DMS53 treated with DMSO at 0.1 percent for 48 hours (cell line): ENCODE data around the gene ABCF3.
"Not testable (repeated sequence)": the region's sequence is repeated elsewhere in the genome, so short reads cannot be mapped to it uniquely, and the experiment has no call there.

ENCODE experiments used
- DNase-seq: peaks from one replicate; lab custom pipeline; 2025; ENCODE audit not compliant: unreplicated experiment; lab: John Stamatoyannopoulos, UW

The ABCF3 gene, protein sequence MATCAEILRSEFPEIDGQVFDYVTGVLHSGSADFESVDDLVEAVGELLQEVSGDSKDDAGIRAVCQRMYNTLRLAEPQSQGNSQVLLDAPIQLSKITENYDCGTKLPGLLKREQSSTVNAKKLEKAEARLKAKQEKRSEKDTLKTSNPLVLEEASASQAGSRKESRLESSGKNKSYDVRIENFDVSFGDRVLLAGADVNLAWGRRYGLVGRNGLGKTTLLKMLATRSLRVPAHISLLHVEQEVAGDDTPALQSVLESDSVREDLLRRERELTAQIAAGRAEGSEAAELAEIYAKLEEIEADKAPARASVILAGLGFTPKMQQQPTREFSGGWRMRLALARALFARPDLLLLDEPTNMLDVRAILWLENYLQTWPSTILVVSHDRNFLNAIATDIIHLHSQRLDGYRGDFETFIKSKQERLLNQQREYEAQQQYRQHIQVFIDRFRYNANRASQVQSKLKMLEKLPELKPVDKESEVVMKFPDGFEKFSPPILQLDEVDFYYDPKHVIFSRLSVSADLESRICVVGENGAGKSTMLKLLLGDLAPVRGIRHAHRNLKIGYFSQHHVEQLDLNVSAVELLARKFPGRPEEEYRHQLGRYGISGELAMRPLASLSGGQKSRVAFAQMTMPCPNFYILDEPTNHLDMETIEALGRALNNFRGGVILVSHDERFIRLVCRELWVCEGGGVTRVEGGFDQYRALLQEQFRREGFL

DNA sequence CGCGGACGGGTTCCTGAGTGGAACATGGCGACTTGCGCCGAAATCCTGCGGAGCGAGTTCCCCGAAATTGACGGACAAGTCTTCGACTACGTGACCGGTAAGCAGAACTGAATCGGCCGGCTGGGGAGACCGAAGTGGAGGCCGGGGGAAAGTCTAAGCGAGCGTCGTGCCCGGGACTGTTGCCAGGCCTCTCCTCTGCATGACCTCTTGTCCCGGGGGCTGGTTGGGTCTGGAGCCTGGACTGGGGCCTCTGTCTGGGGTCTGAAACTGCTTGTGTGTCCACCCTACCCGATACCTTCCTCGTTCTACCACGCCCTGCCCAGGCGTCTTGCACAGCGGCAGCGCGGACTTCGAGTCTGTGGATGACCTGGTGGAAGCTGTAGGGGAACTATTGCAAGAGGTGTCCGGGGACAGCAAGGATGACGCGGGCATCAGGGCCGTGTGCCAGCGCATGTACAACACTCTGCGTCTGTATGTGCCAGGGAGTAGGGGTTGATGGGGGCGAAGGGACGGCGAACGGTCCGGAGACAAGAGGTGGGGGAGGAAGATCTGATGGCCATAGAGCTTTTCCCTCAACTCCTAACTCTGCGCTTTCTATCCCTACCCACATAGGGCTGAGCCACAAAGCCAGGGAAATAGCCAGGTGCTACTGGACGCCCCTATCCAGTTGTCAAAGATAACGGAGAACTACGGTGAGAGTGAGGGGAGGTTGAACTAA, at the start of gene ABCF3:
TSS of gene ABCF3 (plus strand) at position 16 of the 718 bp plus-strand sequence. CDS start at position 25, 9 bp downstream.
- no peak for DNase-seq

DNA sequence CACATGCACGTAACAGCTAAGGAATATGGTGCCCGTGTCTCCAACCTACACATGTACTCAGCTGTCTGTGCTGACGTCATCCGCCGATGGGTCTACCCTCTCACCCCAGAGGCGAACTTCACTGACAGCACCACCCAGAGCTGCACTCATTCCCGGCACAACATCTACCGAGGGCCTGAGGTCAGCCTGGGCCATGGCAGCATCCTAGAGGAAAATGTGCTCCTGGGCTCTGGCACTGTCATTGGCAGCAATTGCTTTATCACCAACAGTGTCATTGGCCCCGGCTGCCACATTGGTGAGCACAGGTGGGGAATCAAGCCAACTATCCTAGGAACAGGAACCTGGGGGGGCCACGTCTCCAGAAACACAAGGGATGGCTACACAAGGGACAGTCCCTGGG, 45.6 kb upstream of the ABCF3 start:
- DNase-seq = no peak

DNA sequence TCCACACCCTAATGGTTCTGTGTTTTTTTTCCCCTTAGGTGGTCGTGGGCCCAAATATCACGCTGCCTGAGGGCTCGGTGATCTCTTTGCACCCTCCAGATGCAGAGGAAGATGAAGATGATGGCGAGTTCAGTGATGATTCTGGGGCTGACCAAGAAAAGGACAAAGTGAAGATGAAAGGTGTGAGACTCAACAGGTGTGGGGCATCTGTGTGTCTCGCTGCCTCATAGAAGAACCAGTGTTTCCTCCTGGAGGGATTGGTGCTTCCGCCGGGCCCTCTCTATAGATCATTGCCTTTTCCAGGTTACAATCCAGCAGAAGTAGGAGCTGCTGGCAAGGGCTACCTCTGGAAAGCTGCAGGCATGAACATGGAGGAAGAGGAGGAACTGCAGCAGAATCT, 43.8 kb upstream of the ABCF3 start:
- DNase-seq = no peak

DNA sequence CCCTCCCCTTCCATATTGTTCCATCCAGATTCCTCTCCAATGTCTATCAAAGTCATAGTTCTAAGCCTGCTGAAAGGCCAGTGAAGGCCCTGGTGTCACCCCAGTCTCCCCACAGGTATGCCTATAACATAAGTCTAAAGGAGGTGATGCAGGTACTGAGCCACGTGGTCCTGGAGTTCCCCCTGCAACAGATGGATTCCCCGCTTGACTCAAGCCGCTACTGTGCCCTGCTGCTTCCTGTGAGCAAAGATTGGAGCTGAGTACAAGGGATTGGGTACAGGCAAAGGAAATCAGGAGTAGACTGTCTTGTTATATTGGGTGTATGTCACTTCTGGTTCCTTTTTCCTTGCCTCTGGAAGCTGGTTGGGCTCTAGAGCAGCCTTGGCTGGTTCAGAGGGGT, 42.7 kb upstream of the ABCF3 start:
- DNase-seq = no peak

DNA sequence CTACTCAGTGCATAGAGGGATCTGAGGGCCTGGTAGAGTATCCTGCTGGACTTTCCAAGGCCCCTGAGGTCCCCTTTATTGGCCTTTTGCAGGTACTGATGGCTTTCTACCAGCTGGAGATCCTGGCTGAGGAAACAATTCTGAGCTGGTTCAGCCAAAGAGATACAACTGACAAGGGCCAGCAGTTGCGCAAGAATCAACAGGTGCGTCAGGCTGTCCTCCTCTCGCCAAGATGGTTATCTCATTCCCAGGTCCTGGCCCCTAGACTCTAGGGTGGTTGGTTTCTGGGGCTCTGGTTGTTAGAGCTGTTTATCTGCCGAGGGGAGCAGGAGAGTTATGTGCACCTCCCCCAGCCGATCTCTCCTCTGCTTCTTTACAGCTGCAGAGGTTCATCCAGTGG, 41.5 kb upstream of the ABCF3 start:
- DNase-seq = no peak

DNA sequence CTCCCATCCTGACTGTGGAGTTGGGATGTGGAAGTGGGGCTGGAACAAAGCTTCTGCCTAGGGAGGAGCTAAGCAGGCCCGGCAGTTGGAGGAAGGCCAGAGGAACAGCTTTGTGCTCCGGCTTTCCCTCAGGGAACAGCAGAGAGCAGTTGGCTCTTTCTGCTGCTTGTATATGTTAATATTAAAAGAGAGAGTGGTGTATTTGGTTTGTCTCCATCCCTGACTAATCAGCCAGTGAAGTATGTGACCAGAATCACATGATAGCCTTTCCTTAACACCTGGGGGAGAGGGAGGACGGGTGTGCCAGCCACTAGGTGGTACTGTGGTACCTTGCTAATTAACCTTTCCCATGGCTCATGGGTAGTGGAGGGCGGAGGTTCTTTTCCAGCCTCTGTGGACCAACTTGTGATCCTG, 40.9 kb upstream of the ABCF3 start:
- peak; percentile 38 for DNase-seq

DNA sequence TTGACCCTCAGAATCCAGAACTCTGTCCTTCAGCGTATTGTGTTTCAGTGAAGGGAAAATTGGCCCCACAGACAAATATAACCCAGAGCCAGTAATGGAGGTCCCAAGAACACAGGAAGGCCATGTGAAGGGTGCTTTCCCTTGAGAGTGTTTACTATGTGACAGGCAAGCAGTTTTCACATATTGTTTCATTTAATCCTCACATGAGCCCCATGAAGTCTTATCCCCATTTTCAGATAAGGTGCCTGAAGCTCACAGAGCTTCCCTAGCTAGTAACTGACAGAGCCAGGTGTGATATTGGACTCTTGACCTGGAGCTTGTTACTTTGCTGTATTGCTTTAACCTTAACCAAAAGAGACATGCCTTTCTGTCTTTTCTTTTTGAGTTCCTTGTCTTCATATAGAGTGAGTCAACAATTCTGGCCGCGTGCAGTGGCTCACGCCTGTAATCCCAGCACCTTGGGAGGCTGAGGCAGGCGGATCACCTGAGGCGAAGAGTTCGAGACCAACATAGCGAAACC, 40.2 kb upstream of the ABCF3 start:
- no peak for DNase-seq

DNA sequence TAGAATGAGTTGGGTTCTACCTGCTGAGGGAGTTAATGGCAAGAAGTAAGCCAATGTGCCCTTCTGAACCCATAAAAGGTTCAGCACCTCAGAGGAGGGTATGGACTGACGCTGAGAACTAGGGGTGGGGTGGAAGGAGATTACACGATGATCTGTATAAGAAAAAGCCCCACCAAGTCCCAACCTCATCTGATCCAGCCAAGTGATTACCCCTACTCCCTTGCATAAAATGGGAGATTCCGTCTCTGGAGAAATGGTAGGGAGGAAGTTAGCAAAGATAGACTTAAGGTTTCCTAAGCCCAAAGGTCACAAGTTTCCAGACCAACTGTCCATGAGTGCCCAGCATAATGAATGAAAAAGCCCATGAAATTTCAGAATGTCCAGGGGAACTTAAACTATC, 37.9 kb upstream of the ABCF3 start:
- DNase-seq = no peak

DNA sequence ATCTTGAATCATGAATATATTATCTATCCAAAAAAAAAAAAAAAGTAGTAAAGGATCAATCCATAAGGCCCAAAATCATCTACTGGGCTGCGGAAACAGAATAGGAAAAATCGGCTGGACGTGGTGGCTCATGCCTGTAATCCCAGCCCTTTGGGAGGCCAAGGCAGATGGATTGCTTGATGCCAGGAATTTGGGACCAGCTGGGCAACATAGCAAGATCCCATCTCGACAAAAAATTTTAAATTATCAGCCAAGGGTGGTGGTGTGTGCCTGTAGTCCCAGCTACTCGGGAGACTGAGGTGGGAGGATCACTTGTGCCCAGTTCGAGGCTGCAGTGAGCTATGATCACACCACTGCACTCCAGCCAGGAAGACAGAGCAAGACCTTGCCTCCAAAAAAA, 36.9 kb upstream of the ABCF3 start:
- DNase-seq = no peak

DNA sequence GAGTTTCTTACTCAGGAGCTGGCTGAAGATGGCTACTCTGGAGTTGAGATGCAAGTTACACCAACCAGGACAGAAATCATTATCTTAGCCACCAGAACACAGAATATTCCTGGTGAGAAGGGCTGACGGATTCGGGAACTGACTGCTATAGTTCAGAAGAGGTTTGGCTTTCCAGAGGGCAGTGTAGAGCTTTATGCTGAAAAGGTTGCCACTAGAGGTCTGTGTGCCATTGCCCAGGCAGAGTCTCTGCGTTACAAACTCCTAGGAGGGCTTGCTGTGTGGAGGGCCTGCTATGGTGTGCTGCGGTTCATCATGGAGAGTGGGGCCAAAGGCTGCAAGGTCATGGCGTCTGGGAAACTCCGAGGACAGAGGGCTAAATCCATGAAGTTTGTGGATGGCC, 36.2 kb upstream of the ABCF3 start:
- DNase-seq = not testable (repeated sequence)

DNA sequence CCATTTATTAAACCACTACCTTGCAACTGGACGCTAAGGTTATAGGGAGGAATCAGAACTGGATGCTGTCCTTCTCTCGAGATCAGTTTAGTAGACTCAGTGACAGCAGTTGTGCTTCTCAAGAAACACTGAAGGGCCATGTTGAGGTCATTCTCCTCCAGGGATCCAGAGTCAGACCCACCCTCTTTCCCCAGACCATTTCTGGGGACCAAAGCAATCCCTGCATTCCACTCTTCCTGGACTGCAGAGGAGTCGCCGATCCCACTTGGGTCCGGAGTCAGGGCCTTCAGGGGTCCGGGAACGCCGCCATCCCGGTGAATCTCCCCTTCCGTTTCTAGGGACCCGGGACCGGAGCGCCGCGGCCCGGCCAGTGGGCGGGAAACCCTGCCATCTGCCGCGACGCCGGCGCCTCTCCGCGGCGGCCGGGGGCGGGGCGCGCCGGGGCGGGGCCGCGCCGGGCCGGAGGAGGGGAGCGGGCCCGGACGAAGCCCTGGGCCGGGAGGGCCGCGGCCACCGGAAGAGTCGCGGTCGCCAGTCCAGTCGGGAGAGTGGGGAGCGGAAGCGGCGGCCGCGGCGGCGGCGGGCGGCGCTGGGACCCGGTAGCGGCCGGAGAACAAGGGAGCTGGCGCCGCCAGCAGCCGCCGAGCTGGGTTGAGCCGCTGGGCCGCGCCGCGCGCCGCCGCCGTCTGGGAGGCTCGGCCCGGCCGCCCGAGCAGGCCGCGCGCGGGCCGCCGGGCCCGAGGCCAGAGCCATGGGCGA, 30.9 kb upstream of the ABCF3 start, which contains the start of gene DVL3:
TSS of gene DVL3 (plus strand) at position 493 of the 759 bp plus-strand sequence. CDS start at position 752, 259 bp downstream.
- DNase-seq = peak; percentile 44

DNA sequence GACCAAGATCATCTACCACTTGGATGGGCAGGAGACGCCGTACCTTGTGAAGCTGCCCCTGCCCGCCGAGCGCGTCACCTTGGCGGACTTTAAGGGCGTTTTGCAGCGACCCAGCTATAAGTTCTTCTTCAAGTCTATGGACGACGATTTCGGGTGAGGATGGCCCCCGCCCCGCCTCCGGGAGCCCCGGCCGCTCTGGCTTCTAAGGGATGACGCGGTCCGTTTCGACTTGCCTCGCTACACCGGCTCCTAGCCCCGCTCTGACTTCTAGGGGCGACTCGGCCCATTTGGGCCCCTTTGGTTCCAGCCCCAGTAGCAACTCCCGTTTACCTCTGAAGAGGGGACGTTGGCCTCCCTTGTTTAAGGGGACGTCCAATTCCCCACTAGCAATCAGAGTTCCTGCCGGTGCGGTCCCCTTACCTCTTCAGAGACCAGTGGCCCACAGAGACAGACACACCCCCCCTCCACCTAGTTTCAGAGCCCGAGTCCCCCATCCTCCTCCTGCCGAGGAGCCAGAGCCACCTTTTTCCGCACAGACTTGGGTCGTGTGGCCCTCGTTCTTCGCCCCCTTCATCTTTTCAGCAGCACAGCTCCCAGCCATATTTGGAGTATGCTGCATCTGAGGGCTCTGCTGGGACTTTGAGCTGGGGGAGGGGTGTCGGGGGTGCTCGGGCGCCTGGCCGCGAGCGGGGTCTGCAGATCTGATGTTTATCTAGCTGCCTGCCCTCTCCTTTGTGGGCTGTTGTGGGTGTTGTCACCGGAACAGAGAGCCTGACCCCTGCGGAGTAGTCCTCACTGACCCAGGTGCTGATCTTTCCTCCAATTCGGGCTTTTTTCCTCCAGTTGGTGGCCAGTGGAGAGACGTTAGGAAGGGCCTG, 30.1 kb upstream of the ABCF3 start:
- DNase-seq = no peak

DNA sequence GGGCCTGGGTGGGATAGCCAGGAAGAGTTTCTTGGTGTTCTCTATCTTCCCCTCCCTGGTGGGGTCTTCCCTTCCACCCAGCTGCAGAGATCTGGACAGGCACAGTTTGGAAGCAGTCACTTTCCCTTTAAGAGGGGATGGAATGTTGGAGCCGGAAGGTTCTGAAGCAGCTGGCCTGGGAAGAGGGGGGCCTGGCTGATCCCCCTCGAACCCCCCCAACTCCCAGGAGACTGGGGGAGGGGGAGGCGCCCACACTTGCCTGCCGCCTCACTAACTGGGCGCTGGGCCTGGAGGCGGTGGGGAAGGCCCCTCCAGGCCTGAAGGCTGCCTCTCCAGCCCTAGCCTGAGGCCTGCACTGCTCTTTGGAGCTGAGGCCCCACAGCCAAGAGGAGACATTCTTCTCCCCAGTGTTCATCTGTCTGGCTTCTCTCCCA, 29.5 kb upstream of the ABCF3 start:
- no peak for DNase-seq

DNA sequence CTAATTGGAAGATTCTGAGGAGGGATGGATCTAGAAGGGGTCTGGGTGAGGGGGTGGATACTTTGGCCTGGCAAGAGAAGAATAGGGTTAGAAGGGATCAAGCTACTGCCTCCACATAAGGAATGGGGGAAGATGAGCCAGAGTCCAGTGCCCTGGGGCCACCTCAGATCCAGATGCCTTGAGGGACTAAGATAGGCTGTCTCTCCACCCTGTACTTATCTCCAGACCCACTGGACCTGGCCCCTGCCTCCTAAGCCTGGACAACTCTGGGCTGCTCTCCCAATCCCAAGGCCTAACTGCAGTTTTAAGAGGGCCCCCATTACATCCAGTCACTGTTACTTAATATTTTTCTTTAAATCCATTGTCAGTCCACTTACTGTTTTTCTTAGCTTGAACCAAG, 28.8 kb upstream of the ABCF3 start:
- DNase-seq = no peak

DNA sequence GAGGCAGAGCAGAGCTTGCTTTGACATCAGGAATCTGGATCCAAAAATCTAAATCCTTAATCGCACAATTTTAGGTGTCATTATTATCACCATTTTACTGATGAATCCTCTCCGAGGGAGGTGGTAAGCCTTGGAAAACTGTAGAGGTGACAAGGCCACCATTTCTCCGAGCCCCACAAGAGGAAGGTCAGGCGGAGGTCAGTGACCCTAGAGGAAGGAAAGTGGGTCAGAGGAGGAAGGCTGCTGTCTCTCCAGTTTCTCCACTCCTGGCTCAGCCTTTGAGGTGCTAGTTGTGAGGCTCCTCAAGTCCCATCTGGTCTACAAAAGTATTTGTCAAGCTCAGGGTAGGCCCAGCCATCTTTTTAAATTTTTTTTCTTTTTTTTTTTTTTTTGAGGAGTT, 27.6 kb upstream of the ABCF3 start:
- no peak for DNase-seq

DNA sequence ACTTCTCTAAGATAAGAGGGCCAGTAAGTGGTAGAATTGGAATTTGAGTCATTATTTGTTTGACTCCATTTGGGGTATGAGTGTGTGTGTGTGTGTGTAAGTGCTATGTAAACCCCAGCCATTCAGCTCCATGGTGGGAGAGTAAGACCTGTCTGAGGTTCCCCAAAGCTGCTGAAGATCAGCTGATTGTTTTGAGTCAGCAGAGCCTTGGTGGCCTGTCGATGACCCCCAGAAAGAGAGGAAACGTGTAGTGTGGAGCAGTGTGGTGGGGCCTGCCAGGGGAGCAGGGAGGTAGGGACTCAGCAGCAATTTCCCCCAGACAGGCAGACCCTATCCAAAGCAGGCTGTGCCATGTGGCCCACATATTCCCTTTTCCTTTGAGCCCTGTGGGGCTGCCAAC, 25.5 kb upstream of the ABCF3 start:
- DNase-seq = no peak

DNA sequence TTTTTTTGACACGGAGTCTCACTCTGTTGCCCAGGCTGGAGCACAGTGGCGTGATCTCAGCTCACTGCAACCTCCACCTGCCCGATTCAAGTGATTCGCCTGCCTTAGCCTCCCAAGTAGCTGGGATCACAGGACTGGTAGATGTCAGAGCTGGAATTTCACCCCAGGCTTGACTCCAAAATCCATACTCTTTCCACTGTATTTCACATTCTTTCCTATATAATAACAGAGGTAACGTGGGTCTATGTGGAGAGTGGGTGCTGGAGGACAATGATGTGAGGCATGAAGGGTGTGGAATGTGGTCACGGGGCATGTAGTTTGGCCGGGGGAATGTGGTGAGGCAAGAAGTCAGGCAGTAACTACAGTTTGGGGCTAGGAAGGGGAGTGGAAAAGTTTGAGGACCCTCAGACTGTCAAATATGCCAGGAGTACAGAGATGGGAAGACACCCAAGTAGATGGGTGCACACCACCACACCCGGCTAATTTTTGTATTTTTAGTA, 23.4 kb upstream of the ABCF3 start:
- DNase-seq = not testable (repeated sequence)

DNA sequence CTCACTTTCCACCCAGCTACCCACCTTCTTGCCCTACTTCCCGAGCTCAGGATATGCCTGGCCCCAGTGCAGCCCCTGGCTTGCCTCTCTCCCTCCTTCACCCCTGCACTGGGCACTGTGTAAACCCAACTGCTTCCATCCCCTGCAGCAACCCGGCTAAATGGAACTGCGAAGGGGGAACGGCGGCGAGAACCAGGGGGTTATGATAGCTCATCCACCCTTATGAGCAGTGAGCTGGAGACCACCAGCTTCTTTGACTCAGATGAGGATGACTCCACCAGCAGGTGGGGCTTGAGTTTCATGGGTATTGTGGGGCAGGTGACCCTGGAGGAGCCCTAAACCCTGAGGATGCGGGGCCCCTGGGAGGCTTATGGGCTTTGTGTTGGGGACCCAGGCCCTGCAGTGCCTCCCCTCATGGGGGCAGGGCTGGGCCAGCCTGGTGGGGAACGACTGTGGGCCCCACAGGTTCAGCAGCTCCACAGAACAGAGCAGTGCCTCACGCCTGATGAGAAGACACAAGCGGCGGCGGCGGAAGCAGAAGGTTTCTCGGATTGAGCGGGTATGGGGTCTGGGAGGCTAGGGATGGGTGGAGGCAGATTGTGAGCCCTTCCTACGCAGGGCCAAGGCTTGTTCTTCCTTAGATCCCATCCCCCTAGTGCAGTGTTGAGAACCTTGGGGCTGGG, 21.2 kb upstream of the ABCF3 start:
- DNase-seq = no peak

DNA sequence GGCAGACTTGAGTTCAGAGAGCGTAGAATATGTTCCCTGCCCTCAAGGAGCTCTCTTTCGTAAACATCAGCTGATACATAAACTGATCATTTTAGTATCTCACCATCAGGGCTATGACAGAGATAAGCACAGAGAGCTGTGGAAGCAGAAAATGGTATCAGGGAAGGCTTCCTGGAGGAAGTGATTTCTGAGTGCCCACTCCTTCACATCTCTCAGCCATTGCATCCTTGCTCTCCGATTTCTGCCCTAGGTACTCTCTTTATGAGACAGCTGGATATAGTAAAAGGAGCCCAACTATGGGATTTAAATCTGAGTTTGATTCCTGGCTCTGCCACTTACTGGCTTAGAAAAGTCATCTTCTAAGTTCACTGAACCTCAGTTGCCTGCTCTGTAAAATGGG, 20.5 kb upstream of the ABCF3 start:
- no peak for DNase-seq
